ENCODE results near the gene TRPV3.

The TRPV3 gene

DNA sequence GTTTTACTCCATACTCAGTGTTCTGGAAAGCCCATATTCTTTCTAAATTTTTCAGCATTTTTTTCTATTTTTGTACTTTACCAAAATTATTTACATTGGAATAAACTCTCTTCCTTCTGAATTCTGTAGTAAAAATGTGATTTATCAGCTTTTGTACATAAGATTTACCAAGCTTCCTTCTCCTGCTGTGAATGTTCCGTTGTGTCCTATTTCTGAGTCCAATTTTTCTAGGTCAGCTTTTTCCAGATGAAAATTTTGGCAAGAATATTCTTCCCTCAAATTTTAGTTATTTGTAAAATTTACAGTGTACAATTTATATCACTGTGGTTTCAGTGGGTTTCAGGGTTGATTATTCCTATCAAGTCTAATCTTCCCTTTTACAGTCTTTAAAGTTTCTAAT lies 54.3 kb downstream of the TRPV3 start (continued):
- TF ChIP-seq, protein P1, sequence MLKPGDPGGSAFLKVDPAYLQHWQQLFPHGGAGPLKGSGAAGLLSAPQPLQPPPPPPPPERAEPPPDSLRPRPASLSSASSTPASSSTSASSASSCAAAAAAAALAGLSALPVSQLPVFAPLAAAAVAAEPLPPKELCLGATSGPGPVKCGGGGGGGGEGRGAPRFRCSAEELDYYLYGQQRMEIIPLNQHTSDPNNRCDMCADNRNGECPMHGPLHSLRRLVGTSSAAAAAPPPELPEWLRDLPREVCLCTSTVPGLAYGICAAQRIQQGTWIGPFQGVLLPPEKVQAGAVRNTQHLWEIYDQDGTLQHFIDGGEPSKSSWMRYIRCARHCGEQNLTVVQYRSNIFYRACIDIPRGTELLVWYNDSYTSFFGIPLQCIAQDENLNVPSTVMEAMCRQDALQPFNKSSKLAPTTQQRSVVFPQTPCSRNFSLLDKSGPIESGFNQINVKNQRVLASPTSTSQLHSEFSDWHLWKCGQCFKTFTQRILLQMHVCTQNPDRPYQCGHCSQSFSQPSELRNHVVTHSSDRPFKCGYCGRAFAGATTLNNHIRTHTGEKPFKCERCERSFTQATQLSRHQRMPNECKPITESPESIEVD (tag by site-specific recombination; IDR thresholded peaks at IDR 0.05) = no peak
- no peak for TF ChIP-seq ZNF701 (tag by site-specific recombination; IDR thresholded peaks at IDR 0.05)

DNA sequence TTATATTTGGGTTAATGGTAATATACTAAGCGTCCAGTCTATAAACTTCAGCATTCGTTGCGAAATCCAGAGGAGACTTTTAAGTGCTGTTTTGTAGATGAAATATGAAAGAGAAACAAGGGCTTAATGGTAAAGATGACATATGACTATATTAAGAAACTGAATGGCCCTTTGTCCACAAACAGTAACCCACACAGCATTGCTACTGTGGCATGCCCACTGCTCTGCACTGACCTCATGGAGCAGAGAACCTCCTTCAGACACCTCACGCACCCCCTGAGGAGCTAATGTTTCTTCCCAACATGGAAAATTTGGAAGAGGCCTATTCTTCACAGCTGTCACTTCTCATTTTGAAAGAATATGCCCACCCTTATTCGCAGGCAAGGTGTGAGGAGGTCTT lies 55.1 kb downstream of the TRPV3 start:
- H3K4me1 ChIP-seq (ENCODE audit: control insufficient read depth, insufficient read depth, low read length) = no peaks in the 10 kb centered on the region
- H3K9me3 ChIP-seq (ENCODE audit: control insufficient read depth, insufficient read depth, low read depth, low read length) = no peaks in the 10 kb centered on the region
- H3K36me3 ChIP-seq (ENCODE audit: control insufficient read depth in 2 of 2, insufficient read depth in 1 of 2, low read length in 2 of 2) = no peaks in the 10 kb centered on the region
- no peak overlapping the region for H3K4me3 ChIP-seq (ENCODE audit: low read depth, low read length)
- POLR2A ChIA-PET = no interaction called here
- TF ChIP-seq ZNF311 (tag by site-specific recombination; IDR thresholded peaks at IDR 0.05; ENCODE audit: borderline replicate concordance) = no peak
- no peak for TF ChIP-seq SP7 (tag by site-specific recombination; IDR thresholded peaks at IDR 0.05)
- no peak for TF ChIP-seq ZNF354C (tag by site-specific recombination; IDR thresholded peaks at IDR 0.05; ENCODE audit: borderline replicate concordance, low read depth)
- no peak for TF ChIP-seq OSR2 (tag by site-specific recombination; IDR thresholded peaks at IDR 0.05)
- TF ChIP-seq MEIS1 (CRISPR knock-in tag; IDR thresholded peaks at IDR 0.05; ENCODE audit: borderline replicate concordance) = no peak
- no peak for TF ChIP-seq ZNF223 (tag by site-specific recombination; IDR thresholded peaks at IDR 0.05)
- no peak for TF ChIP-seq ZNF596 (tag by site-specific recombination; IDR thresholded peaks at IDR 0.05)
- no peak for TF ChIP-seq ZNF239 (tag by site-specific recombination; IDR thresholded peaks at IDR 0.05)
- TF ChIP-seq, protein P2, sequence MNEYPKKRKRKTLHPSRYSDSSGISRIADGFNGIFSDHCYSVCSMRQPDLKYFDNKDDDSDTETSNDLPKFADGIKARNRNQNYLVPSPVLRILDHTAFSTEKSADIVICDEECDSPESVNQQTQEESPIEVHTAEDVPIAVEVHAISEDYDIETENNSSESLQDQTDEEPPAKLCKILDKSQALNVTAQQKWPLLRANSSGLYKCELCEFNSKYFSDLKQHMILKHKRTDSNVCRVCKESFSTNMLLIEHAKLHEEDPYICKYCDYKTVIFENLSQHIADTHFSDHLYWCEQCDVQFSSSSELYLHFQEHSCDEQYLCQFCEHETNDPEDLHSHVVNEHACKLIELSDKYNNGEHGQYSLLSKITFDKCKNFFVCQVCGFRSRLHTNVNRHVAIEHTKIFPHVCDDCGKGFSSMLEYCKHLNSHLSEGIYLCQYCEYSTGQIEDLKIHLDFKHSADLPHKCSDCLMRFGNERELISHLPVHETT (tag by site-specific recombination; IDR thresholded peaks at IDR 0.05) = no peak
- TF ChIP-seq ZFP37 (tag by site-specific recombination; IDR thresholded peaks at IDR 0.05) = no peak
- no peak for TF ChIP-seq ZNF221 (tag by site-specific recombination; IDR thresholded peaks at IDR 0.05; ENCODE audit: borderline replicate concordance)
- TF ChIP-seq, protein P3, sequence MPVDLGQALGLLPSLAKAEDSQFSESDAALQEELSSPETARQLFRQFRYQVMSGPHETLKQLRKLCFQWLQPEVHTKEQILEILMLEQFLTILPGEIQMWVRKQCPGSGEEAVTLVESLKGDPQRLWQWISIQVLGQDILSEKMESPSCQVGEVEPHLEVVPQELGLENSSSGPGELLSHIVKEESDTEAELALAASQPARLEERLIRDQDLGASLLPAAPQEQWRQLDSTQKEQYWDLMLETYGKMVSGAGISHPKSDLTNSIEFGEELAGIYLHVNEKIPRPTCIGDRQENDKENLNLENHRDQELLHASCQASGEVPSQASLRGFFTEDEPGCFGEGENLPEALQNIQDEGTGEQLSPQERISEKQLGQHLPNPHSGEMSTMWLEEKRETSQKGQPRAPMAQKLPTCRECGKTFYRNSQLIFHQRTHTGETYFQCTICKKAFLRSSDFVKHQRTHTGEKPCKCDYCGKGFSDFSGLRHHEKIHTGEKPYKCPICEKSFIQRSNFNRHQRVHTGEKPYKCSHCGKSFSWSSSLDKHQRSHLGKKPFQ (tag by site-specific recombination; IDR thresholded peaks at IDR 0.05) = no peak
- no peak for TF ChIP-seq REPIN1 (tag by site-specific recombination; IDR thresholded peaks at IDR 0.05; ENCODE audit: low read depth)
- H3K27ac ChIP-seq (ENCODE audit: extremely low read depth, low read depth, low read length) = no peak overlapping the region
- CTCF ChIA-PET = no interaction called here

DNA sequence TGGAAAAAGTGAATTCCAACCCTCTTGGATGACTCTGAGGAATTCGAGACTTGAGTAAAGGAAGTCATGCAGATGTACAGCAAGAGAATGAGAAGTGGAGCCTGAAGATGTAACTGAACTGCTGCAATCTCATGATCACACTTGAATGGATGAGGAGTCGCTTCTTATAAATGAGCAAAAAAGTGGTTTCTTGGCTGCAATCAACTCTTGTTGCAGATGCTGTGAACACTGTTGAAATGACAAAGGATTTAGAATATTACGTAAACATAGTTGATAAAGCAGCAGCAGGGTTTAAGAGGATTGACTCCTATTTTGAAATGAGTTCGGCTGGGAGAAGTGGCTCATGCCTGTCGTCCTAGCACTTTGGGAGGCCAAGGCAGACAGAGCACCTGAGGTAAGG lies 56.3 kb downstream of the TRPV3 start:
- TF ChIP-seq, protein P3 (tag by site-specific recombination; IDR thresholded peaks at IDR 0.05) = no peak
- TF ChIP-seq ZNF792 (tag by site-specific recombination; IDR thresholded peaks at IDR 0.05) = no peak
- TF ChIP-seq ZFP41 (tag by site-specific recombination; IDR thresholded peaks at IDR 0.05; ENCODE audit: borderline replicate concordance) = no peak
- TF ChIP-seq, protein P4, sequence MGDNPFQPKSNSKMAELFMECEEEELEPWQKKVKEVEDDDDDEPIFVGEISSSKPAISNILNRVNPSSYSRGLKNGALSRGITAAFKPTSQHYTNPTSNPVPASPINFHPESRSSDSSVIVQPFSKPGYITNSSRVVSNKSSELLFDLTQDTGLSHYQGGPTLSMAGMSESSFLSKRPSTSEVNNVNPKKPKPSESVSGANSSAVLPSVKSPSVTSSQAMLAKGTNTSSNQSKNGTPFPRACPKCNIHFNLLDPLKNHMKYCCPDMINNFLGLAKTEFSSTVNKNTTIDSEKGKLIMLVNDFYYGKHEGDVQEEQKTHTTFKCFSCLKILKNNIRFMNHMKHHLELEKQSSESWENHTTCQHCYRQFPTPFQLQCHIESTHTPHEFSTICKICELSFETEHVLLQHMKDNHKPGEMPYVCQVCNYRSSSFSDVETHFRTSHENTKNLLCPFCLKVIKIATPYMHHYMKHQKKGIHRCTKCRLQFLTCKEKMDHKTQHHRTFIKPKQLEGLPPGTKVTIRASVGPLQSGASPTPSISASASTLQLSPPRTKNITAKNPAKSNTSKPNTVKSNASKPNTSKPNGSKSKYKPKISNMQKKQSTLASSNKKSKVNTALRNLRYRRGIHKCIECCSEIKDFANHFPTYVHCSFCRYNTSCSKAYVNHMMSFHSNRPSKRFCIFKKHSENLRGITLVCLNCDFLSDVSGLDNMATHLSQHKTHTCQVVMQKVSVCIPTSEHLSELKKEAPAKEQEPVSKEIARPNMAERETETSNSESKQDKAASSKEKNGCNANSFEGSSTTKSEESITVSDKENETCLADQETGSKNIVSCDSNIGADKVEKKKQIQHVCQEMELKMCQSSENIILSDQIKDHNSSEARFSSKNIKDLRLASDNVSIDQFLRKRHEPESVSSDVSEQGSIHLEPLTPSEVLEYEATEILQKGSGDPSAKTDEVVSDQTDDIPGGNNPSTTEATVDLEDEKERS (tag by site-specific recombination; IDR thresholded peaks at IDR 0.05) = no peak
- no peak for TF ChIP-seq ZNF664 (tag by site-specific recombination; IDR thresholded peaks at IDR 0.05)
- no peak for TF ChIP-seq ZNF837 (tag by site-specific recombination; IDR thresholded peaks at IDR 0.05)
- CTCF ChIA-PET = interaction anchor here (0.6 to 1.0 kb wide), 2 partner anchors 27 to 208 kb away, joined by 3 read pairs; no protein-coding TSS in a partner anchor
- Histone ChIP-seq H3K27ac (ENCODE audit: extremely low read depth, low read depth, low read length) (no peak overlapping the region), H3K4me3 (ENCODE audit: low read depth, low read length) (no peak overlapping the region), H3K9me3 (ENCODE audit: control insufficient read depth, insufficient read depth, low read depth, low read length) (no peaks in the 10 kb centered on the region), H3K36me3 (ENCODE audit: control insufficient read depth in 2 of 2, insufficient read depth in 1 of 2, low read length in 2 of 2) (no peaks in the 10 kb centered on the region), H3K4me1 (ENCODE audit: control insufficient read depth, insufficient read depth, low read length) (no peaks in the 10 kb centered on the region)
- POLR2A ChIA-PET = no interaction called here

Data from HEK293 (cell line).